ENCODE data around the gene TMEM8B. TPM values are rescaled to one million over a fixed set of nuclear protein-coding genes. Genes with fewer than 3 reads are reported as not detected.

TMEM8B gene
- total RNA-seq, 2 donors from 2014 or later: 10.3 TPM

- peaks cover 6% of the 10 kb centered on the region for H3K36me3 ChIP-seq
- no peaks in the 10 kb centered on the region for H3K27me3 ChIP-seq
- peaks cover 0 to 5% of the 10 kb centered on the region in 2 donors for H3K4me1 ChIP-seq
- no peak overlapping the region for H3K27ac ChIP-seq
- no peak overlapping the region for H3K4me3 ChIP-seq
- no peak for TF ChIP-seq CTCF (IDR thresholded peaks at IDR 0.05)
- DNase-seq (ENCODE audit: low spot score): no peak
- no peaks in the 10 kb centered on the region for H3K9me3 ChIP-seq
Observed at GRCh38 chr9:35858458-35858857, 29.4 kb downstream of the TMEM8B start.

- Histone ChIP-seq H3K36me3 (no peaks in the 10 kb centered on the region), H3K4me3 (no peak overlapping the region), H3K9me3 (no peaks in the 10 kb centered on the region), H3K4me1 (peaks cover 0 to 5% of the 10 kb centered on the region in 2 donors), H3K27me3 (no peaks in the 10 kb centered on the region), H3K27ac (no peak overlapping the region)
- peak; percentile 59 for DNase-seq (ENCODE audit: low spot score)
- no peak for TF ChIP-seq CTCF (IDR thresholded peaks at IDR 0.05)
Observed at GRCh38 chr9:35859310-35859989, 30.4 kb downstream of the TMEM8B start.

- H3K27me3 ChIP-seq: no peaks in the 10 kb centered on the region
- no peaks in the 10 kb centered on the region for H3K9me3 ChIP-seq
- no peak overlapping the region for H3K27ac ChIP-seq
- DNase-seq (ENCODE audit: low spot score): peak; percentile 42
- H3K4me3 ChIP-seq: no peak overlapping the region
- peaks cover 0 to 5% of the 10 kb centered on the region in 2 donors for H3K4me1 ChIP-seq
- TF ChIP-seq CTCF (IDR thresholded peaks at IDR 0.05): no peak
- no peaks in the 10 kb centered on the region for H3K36me3 ChIP-seq
Observed at GRCh38 chr9:35859990-35860339, 30.9 kb downstream of the TMEM8B start.

- H3K9me3 ChIP-seq: no peaks in the 10 kb centered on the region
- no peak for TF ChIP-seq CTCF (IDR thresholded peaks at IDR 0.05)
- H3K36me3 ChIP-seq: no peaks in the 10 kb centered on the region
- no peak overlapping the region for H3K4me3 ChIP-seq
- no peak for DNase-seq (ENCODE audit: low spot score)
- H3K27ac ChIP-seq: no peak overlapping the region
- no peaks in the 10 kb centered on the region for H3K27me3 ChIP-seq
- H3K4me1 ChIP-seq: peaks cover 0 to 5% of the 10 kb centered on the region in 2 donors
Observed at GRCh38 chr9:35861161-35861897, 32.3 kb downstream of the TMEM8B start.

GRCh38 chr9:35862328-35862727, 33.3 kb downstream of the TMEM8B start:
- Histone ChIP-seq H3K9me3 (no peaks in the 10 kb centered on the region), H3K4me3 (no peak overlapping the region), H3K36me3 (no peaks in the 10 kb centered on the region), H3K27me3 (no peaks in the 10 kb centered on the region), H3K27ac (no peak overlapping the region), H3K4me1 (peaks cover 0 to 5% of the 10 kb centered on the region in 2 donors)
- DNase-seq (ENCODE audit: low spot score): no peak
- no peak for TF ChIP-seq CTCF (IDR thresholded peaks at IDR 0.05)
